GM19023 (cell line): ENCODE data around the gene SPAG17.

Experiments
- ATAC-seq: cut with Tn5 transposase; IDR thresholded peaks from one replicate; pipeline ENCODE4 v1.9.1; 2021; ENCODE audit warnings: mild to moderate bottlenecking, moderate library complexity; ENCODE audit not compliant: unreplicated experiment

Gene SPAG17

DNA sequence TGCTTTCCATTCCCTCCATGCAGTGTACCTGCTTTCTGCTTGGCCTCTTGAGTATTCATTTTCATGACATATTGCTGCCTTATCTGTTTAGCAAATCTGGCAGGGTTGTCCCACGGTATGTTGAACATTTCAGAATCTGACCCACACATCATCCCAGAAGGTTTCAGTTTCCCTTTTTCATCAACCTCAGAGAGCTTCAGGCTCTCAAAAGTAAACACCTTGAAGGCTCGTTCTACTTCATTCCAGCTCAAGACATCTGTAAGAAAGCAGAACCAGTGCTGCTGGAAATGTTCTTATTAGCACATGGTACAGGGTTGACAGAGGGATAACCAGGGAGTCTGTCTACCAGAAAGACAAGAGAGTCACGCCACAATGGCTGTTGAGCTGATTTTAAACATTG is 103.6 kb downstream of the SPAG17 start:
- ATAC-seq = peak; percentile 83

DNA sequence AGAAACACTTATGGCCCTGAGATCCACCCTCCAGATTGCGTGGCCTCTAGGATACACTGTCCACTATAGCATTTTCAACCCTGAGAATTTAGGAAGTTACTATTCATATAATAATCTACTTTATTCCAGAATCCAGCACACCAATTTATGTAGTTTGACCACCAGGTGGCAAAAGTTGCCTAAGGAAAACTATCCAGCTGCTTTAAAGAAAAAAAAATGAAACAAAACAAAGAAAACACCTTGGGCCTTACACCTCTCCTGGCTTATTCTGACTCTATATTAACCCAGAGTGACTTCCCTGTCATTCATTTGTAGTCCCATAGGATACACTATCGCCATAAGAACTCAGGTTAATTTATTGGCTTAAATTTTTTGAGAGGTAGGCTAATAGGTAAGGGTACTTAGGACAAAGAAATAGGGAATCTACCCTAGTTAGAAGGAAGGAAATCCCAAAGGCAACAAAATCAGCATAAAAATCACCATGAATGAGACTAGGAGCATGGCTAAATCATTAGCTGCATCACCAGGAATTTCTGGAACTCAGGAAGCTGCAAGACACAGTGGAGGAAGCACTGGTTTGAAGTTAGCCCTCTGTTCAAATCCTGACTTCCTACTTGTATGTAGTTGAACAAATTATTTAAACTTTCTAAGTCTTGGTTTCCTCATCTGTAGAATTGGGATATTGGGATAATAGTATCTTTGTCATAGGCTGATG is 107.5 kb downstream of the SPAG17 start:
- ATAC-seq = no peak

DNA sequence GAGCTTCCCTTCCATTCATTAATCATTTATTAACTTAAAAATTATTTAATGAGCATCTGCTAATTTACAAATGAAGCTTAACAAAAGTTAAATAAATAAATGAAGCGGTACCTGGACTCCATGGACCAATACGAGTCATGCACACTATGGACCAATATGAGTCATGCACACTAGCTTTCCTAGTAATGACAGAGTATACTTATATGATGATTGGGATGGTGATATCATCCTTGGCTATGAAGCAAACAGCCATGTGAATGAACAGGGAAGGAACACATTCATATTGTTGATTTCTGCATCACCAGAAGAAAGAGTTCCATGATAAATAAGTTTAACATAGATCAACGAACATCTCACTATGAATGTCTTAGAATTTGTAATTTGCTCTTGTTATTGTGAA is 109.9 kb downstream of the SPAG17 start:
- ATAC-seq = no peak

DNA sequence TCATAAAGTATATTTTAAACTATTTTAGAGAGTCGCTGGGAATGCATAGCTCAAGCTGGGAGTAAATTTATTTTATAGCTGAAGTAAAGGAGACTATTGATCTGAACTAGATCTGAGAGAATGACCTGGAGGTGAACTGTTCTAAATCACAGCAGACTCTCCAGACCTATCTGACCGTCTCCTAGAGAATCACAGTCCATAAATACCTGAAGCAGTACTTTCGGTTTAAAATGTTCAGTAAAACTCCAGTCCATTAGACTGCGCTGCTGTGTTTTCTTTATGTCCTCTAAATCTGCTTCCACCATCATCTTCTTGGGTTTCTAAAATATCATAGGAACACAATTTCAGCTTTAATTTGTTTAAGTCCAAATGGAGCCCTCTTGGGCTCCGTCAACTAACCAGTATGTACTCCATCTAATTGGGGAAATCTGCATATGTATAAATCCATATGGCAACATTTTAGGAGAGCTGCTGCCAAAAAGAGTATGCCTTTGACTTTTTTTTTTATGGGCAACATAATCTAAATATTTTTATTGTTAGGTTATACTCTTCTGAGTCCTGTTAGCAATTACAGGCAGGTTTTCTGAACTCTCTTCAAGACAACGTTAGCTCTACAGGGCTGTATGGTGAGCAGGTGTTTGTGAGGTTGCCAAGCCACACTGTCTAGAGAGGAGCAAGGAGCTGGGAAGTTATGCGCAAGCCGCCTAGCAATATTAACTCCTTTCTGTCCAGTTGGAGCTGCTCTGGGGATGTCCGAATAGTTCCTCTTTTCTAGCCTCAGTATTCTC is 111.2 kb downstream of the SPAG17 start:
- no peak for ATAC-seq

DNA sequence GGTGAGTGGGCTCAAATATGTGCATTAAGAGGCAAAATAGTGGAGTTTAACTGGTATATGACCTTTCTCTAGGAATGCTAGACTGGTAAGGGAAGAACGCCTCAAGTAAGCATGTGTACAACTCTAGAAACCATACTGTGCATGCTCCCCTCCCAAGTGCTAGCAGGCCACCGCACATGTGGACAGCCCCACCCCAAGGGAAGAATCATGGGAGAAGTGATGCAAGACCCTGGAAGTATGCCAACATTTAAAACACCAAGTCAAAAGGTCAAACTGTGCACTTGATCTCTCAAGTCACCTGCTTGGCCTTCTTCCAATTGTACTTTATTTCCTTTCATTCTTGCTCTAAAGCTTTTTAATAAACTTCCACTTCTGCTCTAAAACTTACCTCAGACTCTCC is 135.0 kb downstream of the SPAG17 start:
- no peak for ATAC-seq

DNA sequence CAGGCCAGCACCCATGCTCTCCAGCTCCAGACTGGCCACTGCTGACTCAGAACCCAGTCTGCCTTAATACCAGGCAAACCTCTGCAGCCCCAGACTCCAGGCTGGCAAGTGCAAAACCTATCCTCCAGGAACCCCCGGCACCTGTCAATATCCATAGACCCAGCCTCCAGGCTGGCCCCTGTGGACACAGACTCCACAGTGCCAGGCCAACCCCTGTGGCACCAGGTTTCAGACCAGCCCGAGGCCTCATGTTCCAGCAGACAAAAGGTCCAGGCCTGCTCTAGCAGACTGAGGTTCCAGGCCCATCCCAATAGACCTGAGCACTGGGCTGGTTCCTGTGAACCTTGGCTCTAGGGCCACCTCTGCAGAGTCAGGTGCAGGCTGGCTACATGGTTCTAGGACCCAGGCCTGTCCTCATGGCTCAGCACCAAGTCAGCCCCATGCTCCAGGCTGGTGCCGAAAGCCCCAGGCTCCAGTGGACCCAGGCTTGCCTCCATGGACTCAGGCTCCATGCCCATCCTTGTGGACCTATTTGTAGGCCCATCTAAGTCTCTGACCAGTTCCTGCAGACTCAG is 137.3 kb downstream of the SPAG17 start:
- ATAC-seq = no peak

DNA sequence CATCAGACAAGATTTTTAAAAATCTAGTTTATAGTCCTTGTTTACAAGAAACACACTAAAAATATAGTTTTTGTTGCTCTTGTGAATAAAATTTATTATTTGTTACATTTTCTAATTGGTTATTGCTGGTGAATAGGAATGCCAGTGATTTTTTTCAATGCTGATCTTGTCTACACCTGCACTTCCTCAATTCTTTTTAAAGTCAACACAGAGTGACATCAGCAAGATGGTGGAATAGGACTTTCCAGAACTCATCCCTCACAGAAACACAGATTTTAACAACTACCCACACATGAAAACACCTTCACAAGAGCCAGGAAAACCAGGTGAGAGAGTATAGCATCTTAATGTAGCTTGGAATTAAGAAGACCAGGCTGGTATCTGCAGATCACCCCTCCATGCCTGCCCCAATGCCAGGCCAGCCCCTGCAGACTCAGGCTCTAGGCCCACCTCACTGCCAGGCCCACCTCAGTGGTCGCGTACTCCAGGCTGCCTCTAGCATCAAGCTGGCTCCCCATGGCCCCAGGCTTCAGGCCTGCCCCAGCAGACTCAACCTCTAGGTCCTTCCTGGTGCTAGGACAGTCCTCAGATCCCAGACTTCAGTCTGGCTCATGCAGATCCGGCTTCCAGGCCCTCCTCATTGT is 137.9 kb downstream of the SPAG17 start:
- no peak for ATAC-seq

DNA sequence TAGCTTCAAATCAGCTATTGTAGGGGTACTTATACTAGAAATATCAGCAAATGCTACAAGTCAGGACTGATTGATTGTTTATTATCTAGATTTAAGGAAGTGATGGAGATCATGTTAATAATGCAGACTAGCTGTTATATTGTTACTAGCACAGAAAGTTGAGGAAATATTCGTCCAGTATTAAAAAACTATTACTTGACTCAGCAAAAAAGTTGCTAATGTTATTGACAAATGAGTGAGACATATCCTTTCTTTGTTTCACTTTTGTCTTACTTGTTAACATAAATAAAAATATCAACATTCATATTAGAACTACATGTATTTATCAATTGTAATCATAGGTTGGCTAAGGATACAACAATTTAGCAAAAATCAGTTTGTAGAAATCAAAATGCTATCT is 141.4 kb downstream of the SPAG17 start:
- ATAC-seq = no peak

DNA sequence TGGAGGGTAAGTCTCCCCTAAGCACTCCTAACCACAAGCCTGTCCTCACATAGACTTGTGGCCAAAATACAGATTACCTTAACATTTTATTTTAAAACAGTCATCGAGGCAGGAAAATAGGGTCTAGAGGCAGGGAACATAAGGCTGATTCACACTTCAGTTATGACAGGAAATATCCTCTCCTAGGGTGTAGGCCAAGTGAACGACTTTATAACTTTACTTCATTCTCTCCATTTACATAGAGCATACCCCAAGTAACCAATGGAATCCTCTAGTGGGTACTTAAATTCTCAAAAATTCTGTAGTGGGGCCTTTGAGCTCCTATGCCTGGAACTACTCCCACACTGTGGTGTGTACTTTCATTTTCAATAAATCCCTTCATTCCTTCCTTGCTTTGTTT is 142.5 kb downstream of the SPAG17 start:
- no peak for ATAC-seq

DNA sequence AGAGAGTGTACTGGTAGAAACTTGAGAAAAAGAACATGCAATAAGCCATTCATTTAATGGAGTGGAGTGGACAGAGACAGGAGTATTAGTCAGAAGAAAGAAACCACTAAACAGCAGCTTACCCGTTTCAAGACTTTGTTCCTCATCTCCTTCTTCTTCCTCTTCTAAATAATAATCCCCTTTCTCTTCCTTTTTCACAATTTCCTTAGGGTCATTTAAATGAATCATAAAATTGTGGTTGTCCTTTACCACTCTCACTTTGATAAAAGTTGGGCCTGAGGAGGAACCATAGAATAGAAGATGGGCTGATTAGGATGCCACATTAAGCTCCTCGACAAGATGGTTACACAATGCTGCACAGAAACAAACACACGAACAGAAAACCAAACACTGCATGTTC is 145.9 kb downstream of the SPAG17 start:
- ATAC-seq = no peak

DNA sequence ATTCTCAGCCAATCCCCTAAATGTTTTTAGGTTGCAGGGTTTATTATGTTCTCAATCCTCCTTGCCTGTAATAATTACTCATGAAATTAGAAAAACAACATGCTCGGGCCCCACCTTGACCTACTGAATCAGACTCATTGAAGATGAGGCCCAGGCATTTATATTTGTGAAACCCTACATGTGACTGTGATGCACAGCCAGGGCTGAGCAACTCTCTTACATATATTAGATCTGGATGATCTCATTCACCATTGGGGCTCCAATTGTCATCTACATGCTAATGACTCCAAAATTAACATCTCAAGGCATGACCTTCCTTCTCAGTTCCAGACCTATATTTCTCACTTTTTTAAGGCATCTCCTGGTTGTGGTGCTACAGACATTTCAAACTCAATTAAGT is 152.1 kb downstream of the SPAG17 start:
- ATAC-seq = no peak

DNA sequence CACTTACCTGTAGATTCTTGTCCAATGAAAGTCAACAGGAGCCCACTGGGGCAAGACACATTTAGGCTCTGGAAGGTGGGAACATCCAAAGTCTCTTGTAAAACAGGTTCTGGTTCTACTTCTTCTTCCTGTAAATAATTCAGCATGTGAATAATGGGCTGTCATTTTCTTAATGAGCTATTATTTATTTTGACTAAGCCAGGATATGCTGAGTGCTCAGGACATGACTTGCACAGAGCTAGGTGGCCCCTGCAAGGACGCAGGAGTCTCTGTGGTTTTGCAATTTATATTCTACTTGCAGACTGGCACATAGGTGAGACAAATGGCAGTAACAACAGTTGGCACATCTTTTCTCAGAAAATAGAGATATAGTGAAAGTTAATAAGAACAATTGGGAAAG is 156.8 kb downstream of the SPAG17 start:
- ATAC-seq = no peak

DNA sequence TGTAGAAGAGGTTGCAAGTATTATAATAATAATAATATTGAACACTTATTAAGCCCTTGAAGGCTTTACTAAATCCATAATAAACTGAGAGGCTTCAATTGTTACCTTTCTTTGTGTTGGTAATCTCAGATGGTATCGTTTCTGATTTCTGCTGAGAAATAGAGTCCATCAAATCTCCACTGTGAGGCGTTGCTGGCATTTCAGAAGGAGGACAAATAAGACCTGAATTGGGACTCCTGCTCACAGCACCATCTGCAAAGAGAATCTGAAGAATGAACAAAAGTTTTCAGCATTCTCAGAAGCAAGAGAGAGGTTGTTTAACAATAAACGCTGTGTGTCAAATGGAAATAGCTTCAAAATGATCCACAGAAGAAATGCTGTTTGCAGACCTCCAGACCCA is 161.8 kb downstream of the SPAG17 start:
- ATAC-seq = no peak

DNA sequence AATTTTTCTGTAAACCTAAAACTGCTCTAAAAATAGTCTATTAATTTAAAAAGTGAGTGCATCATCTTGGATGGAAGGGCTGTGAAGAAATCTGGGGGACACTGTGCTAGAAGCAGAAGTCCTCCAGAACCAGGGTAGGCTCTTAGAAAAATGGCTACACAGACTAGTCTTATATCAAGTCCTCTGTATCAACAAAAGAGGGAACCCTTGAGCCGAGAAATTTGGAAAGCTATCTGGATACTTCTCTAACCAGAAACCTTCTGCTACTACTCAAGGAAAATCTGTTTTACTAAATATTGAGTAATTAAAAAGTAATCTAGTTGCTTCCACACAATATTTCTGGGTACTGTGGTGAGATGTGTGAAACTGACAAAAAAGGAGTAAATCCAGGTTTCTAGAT is 163.4 kb downstream of the SPAG17 start:
- ATAC-seq = no peak

DNA sequence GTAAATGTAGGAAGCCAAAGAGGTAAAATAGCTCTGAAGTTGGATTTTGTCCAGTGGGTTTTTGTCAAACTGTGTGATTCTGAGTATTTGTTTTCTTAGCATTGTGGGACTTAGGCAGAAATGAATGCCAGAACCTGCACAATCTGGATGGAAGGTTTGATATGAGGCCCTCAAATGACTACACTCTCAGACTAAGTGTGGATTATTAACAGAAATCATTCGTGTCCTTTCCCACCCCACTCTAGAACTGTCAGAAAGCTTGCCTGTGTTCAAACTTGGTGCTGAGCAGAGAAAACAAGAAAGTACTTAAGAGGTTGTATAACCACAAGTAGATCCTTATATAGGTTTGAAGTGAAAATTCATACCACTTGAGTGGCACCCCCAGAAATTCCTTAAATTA is 167.0 kb downstream of the SPAG17 start:
- no peak for ATAC-seq

DNA sequence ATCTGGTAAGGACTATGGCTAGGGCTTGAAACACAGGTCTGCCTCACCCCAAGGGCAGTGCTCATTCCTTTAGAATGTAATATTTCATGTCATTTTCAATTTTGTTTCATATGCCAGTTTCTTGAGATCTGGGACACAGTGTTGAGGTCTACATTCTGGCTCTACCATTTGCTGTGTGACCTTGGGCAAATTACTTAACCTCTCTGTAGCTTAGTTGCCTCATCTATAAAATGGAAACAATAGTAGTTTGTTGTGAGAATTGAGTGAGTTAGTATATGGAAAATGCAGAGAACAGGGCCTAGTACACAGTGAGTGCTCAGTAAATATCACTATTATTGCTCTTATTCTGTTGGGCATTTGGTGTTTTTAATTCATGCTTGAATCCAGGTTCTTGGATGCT is 171.1 kb downstream of the SPAG17 start:
- ATAC-seq = no peak

DNA sequence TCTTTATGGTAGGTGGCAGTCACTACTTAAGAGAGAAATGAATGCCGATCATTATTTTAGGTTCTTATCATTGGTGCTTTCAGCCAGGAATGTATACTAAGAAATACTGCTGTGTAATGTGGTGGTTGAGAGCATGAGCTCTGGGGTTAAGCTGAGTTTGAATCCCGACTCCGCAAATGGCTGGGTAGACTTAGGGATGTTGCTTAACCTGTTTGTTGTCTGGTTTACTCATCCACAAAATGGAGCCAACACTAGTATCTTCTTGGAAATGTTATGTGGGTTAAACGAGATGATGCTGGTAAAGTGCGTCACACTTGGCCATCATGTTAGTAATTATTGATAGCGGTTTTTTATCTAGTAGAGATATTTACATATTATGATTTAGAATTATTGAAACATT is 171.7 kb downstream of the SPAG17 start:
- ATAC-seq = no peak

DNA sequence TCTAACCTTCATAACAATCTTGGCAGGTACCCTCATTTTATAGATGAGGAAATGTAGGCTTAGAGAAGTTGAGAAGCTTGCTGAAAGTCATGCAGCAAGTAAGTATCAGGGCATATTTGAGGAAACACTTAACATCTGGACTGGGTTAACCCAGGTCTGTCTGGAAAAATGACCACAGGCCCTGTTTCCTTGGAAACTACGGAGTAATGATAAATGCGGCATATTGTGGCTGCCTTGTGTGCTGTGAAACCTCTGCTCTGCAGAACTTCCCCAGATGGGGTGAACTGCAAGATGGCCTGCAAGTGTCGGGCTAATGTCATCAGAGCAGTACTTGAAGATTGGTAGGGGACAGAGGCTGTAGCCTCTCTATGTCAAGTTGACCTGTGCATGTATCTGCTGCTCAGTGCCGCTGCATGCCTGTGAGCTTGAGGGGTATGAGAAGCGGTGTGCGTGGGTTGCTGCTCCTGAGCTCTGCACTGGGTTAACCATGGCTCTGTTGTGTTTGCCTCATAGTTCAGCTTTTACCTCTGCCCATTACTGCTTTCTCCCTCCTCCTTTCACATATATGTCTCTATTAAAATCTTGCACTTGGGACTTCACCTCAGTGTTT is 172.4 kb downstream of the SPAG17 start:
- no peak for ATAC-seq

DNA sequence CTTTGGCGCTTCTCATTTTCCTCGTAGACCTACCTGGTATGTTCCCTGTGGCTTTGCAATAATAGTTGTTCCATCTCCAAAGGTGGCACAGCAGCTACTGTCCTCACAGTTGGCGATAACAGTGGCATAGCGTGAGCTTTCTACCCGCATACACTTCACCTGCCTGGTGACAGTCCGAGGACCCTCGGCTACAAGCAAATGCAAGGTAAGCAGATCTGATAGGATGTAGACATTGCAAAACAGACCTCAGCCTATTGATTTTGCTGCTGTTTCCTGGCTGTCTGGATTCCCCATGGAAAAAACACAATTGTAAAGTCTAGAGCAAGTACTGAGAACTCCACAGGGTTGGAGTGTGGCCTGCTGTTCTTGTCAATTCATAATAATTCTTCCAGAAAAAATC is 177.0 kb downstream of the SPAG17 start:
- ATAC-seq = no peak

DNA sequence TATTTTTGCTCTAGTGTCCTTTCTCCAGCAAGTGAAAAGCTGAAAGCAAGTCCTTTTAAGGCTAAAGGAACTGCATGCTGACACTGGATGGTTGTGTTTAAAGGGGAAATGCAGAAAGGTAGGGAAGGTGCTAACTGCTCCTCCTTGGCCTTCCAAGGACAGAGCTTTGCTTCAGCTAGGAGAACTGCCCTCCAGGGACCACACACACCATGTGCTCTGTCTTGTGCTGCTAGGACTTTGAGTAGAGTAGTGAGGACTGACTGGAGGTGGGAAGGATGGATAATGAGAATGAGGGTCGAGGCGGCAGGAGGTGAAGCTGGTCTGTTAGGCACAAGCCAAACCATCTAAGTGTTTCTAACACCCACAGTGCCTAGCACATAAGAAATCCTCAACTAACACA is 177.6 kb downstream of the SPAG17 start:
- no peak for ATAC-seq

DNA sequence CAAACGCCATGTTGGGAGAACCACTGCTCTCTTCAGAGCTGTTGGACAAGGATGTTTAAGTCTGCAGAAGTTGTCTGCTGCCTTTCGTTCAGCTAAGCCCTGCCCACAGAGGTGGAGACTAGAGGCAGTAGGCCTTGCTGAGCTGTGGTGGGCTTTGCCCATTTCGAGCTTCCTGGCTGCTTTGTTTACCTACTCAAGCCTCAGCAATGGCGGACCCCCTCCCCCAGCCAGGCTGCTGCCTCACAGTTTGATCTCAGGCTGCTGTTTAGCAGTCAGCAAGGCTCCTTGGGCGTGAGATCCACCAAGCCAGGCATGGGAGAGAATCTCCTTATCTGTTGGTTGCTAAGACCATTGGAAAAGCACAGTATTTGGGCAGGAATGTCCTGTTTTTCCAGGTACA is 180.7 kb downstream of the SPAG17 start:
- no peak for ATAC-seq
